ENCODE results near the gene FUT4.

FUT4 gene

GRCh38 chr11:94577841-94578240, 34.1 kb downstream of the FUT4 start:
- H3K79me2 ChIP-seq, result no peaks in the 10 kb centered on the region
- no peak overlapping the region for H2AFZ ChIP-seq
- no peak overlapping the region for H3K27ac ChIP-seq
- no peak for TF ChIP-seq CTCF (IDR thresholded peaks at IDR 0.05)
- no peaks in the 10 kb centered on the region for H3K4me1 ChIP-seq
- H3K36me3 ChIP-seq (ENCODE audit: control insufficient read depth, insufficient read depth, low read length), result no peaks in the 10 kb centered on the region
- no peak overlapping the region for H3K9ac ChIP-seq
- no peak overlapping the region for H3K4me2 ChIP-seq (ENCODE audit: low read length)
- no peaks in the 10 kb centered on the region for H3K27me3 ChIP-seq (ENCODE audit: control insufficient read depth, insufficient read depth, low read length)
- no peaks in the 10 kb centered on the region for H3K9me3 ChIP-seq (ENCODE audit: control insufficient read depth, low read length)
- H3K4me3 ChIP-seq (ENCODE audit: low read depth, low read length), result no peak overlapping the region

- H3K36me3 ChIP-seq (ENCODE audit: control insufficient read depth, insufficient read depth, low read length), result no peaks in the 10 kb centered on the region
- no peak overlapping the region for H3K4me3 ChIP-seq (ENCODE audit: low read depth, low read length)
- no peak overlapping the region for H3K9ac ChIP-seq
- no peaks in the 10 kb centered on the region for H3K9me3 ChIP-seq (ENCODE audit: control insufficient read depth, low read length)
- no peaks in the 10 kb centered on the region for H3K79me2 ChIP-seq
- H3K4me1 ChIP-seq, result no peaks in the 10 kb centered on the region
- H2AFZ ChIP-seq, result no peak overlapping the region
- H3K27ac ChIP-seq, result no peak overlapping the region
- no peaks in the 10 kb centered on the region for H3K27me3 ChIP-seq (ENCODE audit: control insufficient read depth, insufficient read depth, low read length)
- no peak overlapping the region for H3K4me2 ChIP-seq (ENCODE audit: low read length)
- TF ChIP-seq CTCF (IDR thresholded peaks at IDR 0.05), result no peak
These were observed 38.2 kb downstream of the FUT4 start for GRCh38 chr11:94581926-94582325.

- no peak overlapping the region for H3K4me3 ChIP-seq (ENCODE audit: low read depth, low read length)
- H3K4me2 ChIP-seq (ENCODE audit: low read length), result no peak overlapping the region
- no peak for TF ChIP-seq CTCF (IDR thresholded peaks at IDR 0.05)
- H3K4me1 ChIP-seq, result no peaks in the 10 kb centered on the region
- no peaks in the 10 kb centered on the region for H3K36me3 ChIP-seq (ENCODE audit: control insufficient read depth, insufficient read depth, low read length)
- H3K9ac ChIP-seq, result no peak overlapping the region
- no peak overlapping the region for H2AFZ ChIP-seq
- H3K9me3 ChIP-seq (ENCODE audit: control insufficient read depth, low read length), result no peaks in the 10 kb centered on the region
- H3K27ac ChIP-seq, result no peak overlapping the region
- H3K27me3 ChIP-seq (ENCODE audit: control insufficient read depth, insufficient read depth, low read length), result no peaks in the 10 kb centered on the region
- H3K79me2 ChIP-seq, result no peaks in the 10 kb centered on the region
These were observed 39.6 kb downstream of the FUT4 start for GRCh38 chr11:94583213-94583865.

GRCh38 chr11:94583866-94584500, 40.3 kb downstream of the FUT4 start:
- Histone ChIP-seq H3K4me2 (ENCODE audit: low read length) (no peak overlapping the region), H3K9me3 (ENCODE audit: control insufficient read depth, low read length) (no peaks in the 10 kb centered on the region), H3K79me2 (no peaks in the 10 kb centered on the region), H3K27me3 (ENCODE audit: control insufficient read depth, insufficient read depth, low read length) (no peaks in the 10 kb centered on the region), H3K9ac (no peak overlapping the region), H3K4me3 (ENCODE audit: low read depth, low read length) (no peak overlapping the region), H3K36me3 (ENCODE audit: control insufficient read depth, insufficient read depth, low read length) (no peaks in the 10 kb centered on the region), H2AFZ (no peak overlapping the region), H3K27ac (no peak overlapping the region), H3K4me1 (no peaks in the 10 kb centered on the region)
- no peak for TF ChIP-seq CTCF (IDR thresholded peaks at IDR 0.05)

- Histone ChIP-seq H3K4me2 (ENCODE audit: low read length) (no peak overlapping the region), H2AFZ (no peak overlapping the region), H3K9me3 (ENCODE audit: control insufficient read depth, low read length) (no peaks in the 10 kb centered on the region), H3K36me3 (ENCODE audit: control insufficient read depth, insufficient read depth, low read length) (no peaks in the 10 kb centered on the region), H3K9ac (no peak overlapping the region), H3K4me1 (no peaks in the 10 kb centered on the region), H3K4me3 (ENCODE audit: low read depth, low read length) (no peak overlapping the region), H3K27me3 (ENCODE audit: control insufficient read depth, insufficient read depth, low read length) (no peaks in the 10 kb centered on the region), H3K79me2 (no peaks in the 10 kb centered on the region), H3K27ac (no peak overlapping the region)
- TF ChIP-seq CTCF (IDR thresholded peaks at IDR 0.05), result no peak
These were observed 41.3 kb downstream of the FUT4 start for GRCh38 chr11:94584978-94585377.

Measured in parathyroid adenoma (tissue), 2 donors.